Upper lobe of left lung (tissue), 6 donors: ENCODE measurements around the gene DAPK1. TPM values are rescaled to one million over a fixed set of nuclear protein-coding genes. Genes with fewer than 3 reads are reported as not detected.

Experiments
- ATAC-seq, 2 donors: fragments of 200-7000 bp; cut with Tn5 transposase; one replicate each; pipeline ENCODE4 v1.9.1; 2022; ENCODE audit warnings: mild to moderate bottlenecking in 2 of 2, moderate library complexity in 2 of 2; ENCODE audit not compliant: low FRiP score in 2 of 2
- DNase-seq, 2 donors: peaks; one replicate each; pipeline ENCODE4 v3.0.0-alpha.2; 2019 to 2020
- H3K27ac ChIP-seq, 4 donors: fragments of 200-600 bp; sonication (generic); one replicate each; pipeline ENCODE4 v1.5.1; 2016 to 2019
- H3K27me3 ChIP-seq, 4 donors: fragments of 200-600 bp; sonication (generic); one replicate each; pipeline ENCODE4 v1.5.1; 2017 to 2019
- H3K36me3 ChIP-seq, 4 donors: fragments of 200-600 bp; sonication (generic); one replicate each; pipeline ENCODE4 v1.5.1; 2016 to 2019
- H3K4me1 ChIP-seq, 4 donors: fragments of 200-600 bp; sonication (generic); one replicate each; pipeline ENCODE4 v1.5.1; 2018 to 2019
- H3K4me3 ChIP-seq, 4 donors: fragments of 200-600 bp; sonication (generic); one replicate each; pipeline ENCODE4 v1.5.1; 2017 to 2019; ENCODE audit warnings: mild to moderate bottlenecking in 2 of 4, moderate library complexity in 1 of 4
- H3K9me3 ChIP-seq, 4 donors: fragments of 200-600 bp; sonication (generic); one replicate each; pipeline ENCODE4 v1.5.1; 2018 to 2019
- CTCF ChIP-seq, 6 experiments: fragments of 450-650 bp in 4 of 6; fragments of 200-600 bp in 2 of 6; sonication (generic) in 2 of 6; IDR thresholded peaks; one replicate each; pipeline ENCODE4 v1.5.1; 2016 to 2019; ENCODE audit warnings: antibody characterized with exemption in 6 of 6
- EP300 ChIP-seq, 4 donors: sonication (generic); formaldehyde crosslinking; IDR thresholded peaks; one replicate each; pipeline ENCODE4 v1.5.1; 2017; ENCODE audit warnings: antibody characterized with exemption in 4 of 4, control low read depth in 2 of 4
- POLR2A ChIP-seq, 4 donors: fragments of 450-650 bp; IDR thresholded peaks; one replicate each; pipeline ENCODE4 v1.5.1; 2016 to 2017; ENCODE audit warnings: antibody characterized with exemption in 4 of 4, mild to moderate bottlenecking in 2 of 4
- POLR2AphosphoS5 ChIP-seq, 2 donors: sonication (generic); formaldehyde crosslinking; IDR thresholded peaks; one replicate each; pipeline ENCODE4 v1.5.1; 2017; ENCODE audit warnings: antibody characterized with exemption in 2 of 2
- WGBS, 2 donors: methylation state at CpG; one replicate each; pipeline ENCODE4 v1.1.5; 2017 to 2018; 5-methylcytosine and 5-hydroxymethylcytosine counted together
- total RNA-seq, 6 donors: library from RNA; depleted of rRNA in 4 of 6; stranded (reverse); fragments of >200 nt in 4 of 6; gene quantifications; one replicate each; pipeline versions ENCODE4 v1.1.0 to v1.2.1, GENCODE V29; 2016 to 2021
- donor health status: DM: no; HTN: no; CAD: no; lungs with moderate emphysema.
- donor health status: DM: no; HTN: yes; CAD: no; lungs with severe emphysema.

Gene DAPK1
- total RNA-seq, 6 donors from 2014 or later = 125 to 334 (median 213) TPM

GRCh38 chr9:87503927-87504326, 6.3 kb downstream of the DAPK1 start:
- H3K27ac ChIP-seq = no peak overlapping the region
- H3K4me3 ChIP-seq = no peak overlapping the region
- H3K27me3 ChIP-seq = no peaks in the 10 kb centered on the region
- H3K9me3 ChIP-seq = no peaks in the 10 kb centered on the region
- WGBS, 2 donors = 28 to 39% methylated on average over 5 of the region's 5 CpGs
- no peak for DNase-seq
- no peaks in the 10 kb centered on the region for H3K36me3 ChIP-seq
- TF ChIP-seq EP300 (IDR thresholded peaks at IDR 0.05) (no peak), CTCF (IDR thresholded peaks at IDR 0.05) (no peak), POLR2A (IDR thresholded peaks at IDR 0.05) (no peak), POLR2AphosphoS5 (IDR thresholded peaks at IDR 0.05) (no peak)
- no peak for ATAC-seq
- peaks cover 15 to 43% (median 32%) of the 10 kb centered on the region in 4 donors for H3K4me1 ChIP-seq

- TF ChIP-seq EP300 (IDR thresholded peaks at IDR 0.05) = no peak
- TF ChIP-seq CTCF (IDR thresholded peaks at IDR 0.05) = no peak
- no peak for TF ChIP-seq POLR2A (IDR thresholded peaks at IDR 0.05)
- no peak for TF ChIP-seq POLR2AphosphoS5 (IDR thresholded peaks at IDR 0.05)
- Histone ChIP-seq H3K9me3 (no peaks in the 10 kb centered on the region), H3K4me3 (no peak overlapping the region), H3K4me1 (peaks cover 19 to 48% (median 37%) of the 10 kb centered on the region in 4 donors), H3K27me3 (no peaks in the 10 kb centered on the region), H3K27ac (peak overlapping the region in 1 of 4 donors; percentile 55), H3K36me3 (no peaks in the 10 kb centered on the region)
- DNase-seq = no peak
- ATAC-seq = no peak
These were observed 7.3 kb downstream of the DAPK1 start for GRCh38 chr9:87504938-87505337.

DNA sequence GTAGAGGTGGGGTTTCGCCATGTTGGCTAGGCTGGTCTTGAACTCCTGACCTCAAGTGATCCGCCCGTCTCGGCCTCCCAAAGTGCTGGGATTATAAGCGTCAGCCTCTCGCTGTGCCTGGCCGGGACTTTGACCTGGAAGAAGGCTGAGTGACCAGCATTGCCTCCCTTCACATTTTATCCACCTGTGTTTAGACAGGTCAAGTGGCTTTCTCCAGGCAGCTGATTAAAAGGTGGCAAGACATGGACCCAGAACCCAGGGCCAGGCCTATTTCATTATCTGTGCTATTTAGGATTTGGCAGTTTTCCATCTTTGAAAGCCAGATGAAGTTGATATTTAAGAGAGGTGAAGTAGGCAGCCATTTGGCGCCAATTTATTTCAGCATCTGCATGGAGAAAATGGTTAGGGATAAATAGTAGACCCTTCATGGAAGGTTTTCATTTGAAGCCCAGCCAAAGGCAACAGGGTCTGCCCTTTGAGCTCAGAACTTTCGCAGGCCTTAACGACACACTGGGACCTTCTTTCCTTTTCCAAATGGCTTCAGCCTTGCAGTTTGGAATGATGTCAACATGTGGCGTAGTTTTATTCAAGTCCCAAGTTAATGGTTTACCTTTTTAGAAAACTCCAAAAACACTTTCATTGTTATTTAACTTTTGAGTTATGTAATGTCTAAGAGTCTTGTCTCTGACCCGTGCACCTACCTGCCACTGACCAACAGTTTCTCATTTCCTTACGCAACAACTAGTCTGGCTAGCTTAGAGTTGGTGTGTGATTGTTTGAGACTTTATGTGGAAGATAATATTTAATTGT, 8.4 kb downstream of the DAPK1 start:
- Histone ChIP-seq H3K4me3 (no peak overlapping the region), H3K27ac (peak overlapping the region in 3 of 4 donors; percentile 26 to 75 (median 55)), H3K27me3 (no peaks in the 10 kb centered on the region), H3K9me3 (no peaks in the 10 kb centered on the region), H3K36me3 (no peaks in the 10 kb centered on the region), H3K4me1 (peaks cover 17 to 51% (median 42%) of the 10 kb centered on the region in 4 donors)
- ATAC-seq = peak in 1 of 2 donors; percentile 62
- TF ChIP-seq EP300 (IDR thresholded peaks at IDR 0.05) (peak in 1 of 4 donors; percentile 73), CTCF (IDR thresholded peaks at IDR 0.05) (no peak)
- DNase-seq = peak in 1 of 2 donors; percentile 44
- whole genome bisulfite sequencing, 2 donors = 79 to 86% methylated on average over 13 of the region's 13 CpGs

DNA sequence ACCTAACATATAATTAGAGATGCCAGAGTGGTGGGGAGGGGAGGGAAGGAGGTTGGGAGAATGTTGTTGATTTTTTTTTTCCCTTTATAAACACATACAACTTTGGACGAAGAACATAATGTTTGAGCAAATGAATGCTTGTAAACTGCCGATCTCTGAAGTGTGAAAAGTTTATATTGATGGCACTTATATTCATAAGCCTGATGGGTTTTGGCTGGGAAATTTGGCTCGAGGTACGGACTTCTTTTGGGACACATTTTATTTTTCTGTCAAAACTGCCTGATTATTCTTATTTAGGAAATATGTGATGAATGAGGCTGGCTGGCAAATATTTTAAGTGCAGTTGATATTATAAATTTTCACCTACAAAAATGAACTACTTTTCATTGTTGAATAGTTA, 9.9 kb downstream of the DAPK1 start:
- TF ChIP-seq EP300 (IDR thresholded peaks at IDR 0.05) = no peak
- no peak for TF ChIP-seq CTCF (IDR thresholded peaks at IDR 0.05)
- TF ChIP-seq POLR2A (IDR thresholded peaks at IDR 0.05) = no peak
- TF ChIP-seq POLR2AphosphoS5 (IDR thresholded peaks at IDR 0.05) = no peak
- DNase-seq (no peak), ATAC-seq (no peak)
- Histone ChIP-seq H3K27me3 (no peaks in the 10 kb centered on the region), H3K4me3 (no peak overlapping the region), H3K36me3 (no peaks in the 10 kb centered on the region), H3K4me1 (peaks cover 8 to 43% (median 29%) of the 10 kb centered on the region in 4 donors), H3K9me3 (no peaks in the 10 kb centered on the region), H3K27ac (no peak overlapping the region)
- 68 to 85% methylated on average over 4 of the region's 4 CpGs for WGBS, 2 donors

- Histone ChIP-seq H3K9me3 (no peaks in the 10 kb centered on the region), H3K4me1 (peaks cover 11 to 35% (median 23%) of the 10 kb centered on the region in 4 donors), H3K36me3 (no peaks in the 10 kb centered on the region), H3K27ac (peak overlapping the region in 1 of 4 donors; percentile 11), H3K4me3 (no peak overlapping the region), H3K27me3 (no peaks in the 10 kb centered on the region)
- TF ChIP-seq POLR2AphosphoS5 (IDR thresholded peaks at IDR 0.05) (no peak), EP300 (IDR thresholded peaks at IDR 0.05) (no peak), CTCF (IDR thresholded peaks at IDR 0.05) (no peak), POLR2A (IDR thresholded peaks at IDR 0.05) (no peak)
- no peak for DNase-seq
- 54 to 59% methylated on average over 4 of the region's 4 CpGs for WGBS, 2 donors
- no peak for ATAC-seq
These were observed 12.6 kb downstream of the DAPK1 start for GRCh38 chr9:87510252-87510683.
